ENCODE results near the gene PML. TPM values are rescaled to one million over a fixed set of nuclear protein-coding genes. Genes with fewer than 3 reads are reported as not detected.

The PML gene
- total RNA-seq, 1 experiment from 2014 or later: 67.2 TPM

- ChIA-PET CTCF (interaction anchor here (0.6 kb wide), 1 partner anchor 315 kb away, joined by 3 read pairs; no protein-coding TSS in a partner anchor), POLR2A (ENCODE audit: unreplicated experiment) (interaction anchor here (0.7 kb wide), 1 partner anchor 11 kb away, joined by 12 read pairs; no protein-coding TSS in a partner anchor)
- 0 out of 2 replicates have a peak, but pooled peaks cover 5% of the 10 kb centered on the region for H3F3A ChIP-seq (ENCODE audit: insufficient read depth, low read depth)
- H3K27ac ChIP-seq: no peak overlapping the region
- H3K36me3 ChIP-seq (ENCODE audit: low read depth): peaks cover 9% of the 10 kb centered on the region; the same call in 1 of the 2 replicates
- no peaks in the 10 kb centered on the region for H3K9me3 ChIP-seq (ENCODE audit: insufficient read depth, low read depth)
- H4K20me1 ChIP-seq (ENCODE audit: insufficient read depth): no peaks in the 10 kb centered on the region
- TF ChIP-seq EZH2 (IDR thresholded peaks at IDR 0.05; ENCODE audit: low read depth): no peak
- H3K27me3 ChIP-seq (ENCODE audit: insufficient read depth, low read depth): no peaks in the 10 kb centered on the region
- peaks cover 8% of the 10 kb centered on the region; the same call in 1 of the 2 replicates for H3K4me1 ChIP-seq (replicated peaks; ENCODE audit: insufficient read depth)
- H3K4me2 ChIP-seq: no peak overlapping the region
- no peak for DNase-seq
- BruUV-seq (replicated peaks): no TSS peak
- no peaks in the 10 kb centered on the region for H3K9me2 ChIP-seq (ENCODE audit: insufficient read depth)
- no peak overlapping the region for H2AFZ ChIP-seq
- H3K4me3 ChIP-seq: no peak overlapping the region
- intact Hi-C loops (cut with micrococcal nuclease; ENCODE audit: unreplicated experiment): no loop called here
- H3K79me2 ChIP-seq (ENCODE audit: low read depth): peaks cover 10% of the 10 kb centered on the region; the same call in 1 of the 2 replicates
Observed at GRCh38 chr15:74006774-74007639, 12.5 kb downstream of the PML start.

- Histone ChIP-seq H2AFZ (no peak overlapping the region), H3K27me3 (ENCODE audit: insufficient read depth, low read depth) (no peaks in the 10 kb centered on the region), H3K9me3 (ENCODE audit: insufficient read depth, low read depth) (no peaks in the 10 kb centered on the region), H4K20me1 (ENCODE audit: insufficient read depth) (no peaks in the 10 kb centered on the region), H3K36me3 (ENCODE audit: low read depth) (peaks cover 9% of the 10 kb centered on the region; the same call in 1 of the 2 replicates), H3F3A (ENCODE audit: insufficient read depth, low read depth) (0 out of 2 replicates have a peak, but pooled peaks cover 5% of the 10 kb centered on the region), H3K27ac (no peak overlapping the region), H3K4me3 (no peak overlapping the region), H3K4me2 (no peak overlapping the region), H3K4me1 (replicated peaks; ENCODE audit: insufficient read depth) (peaks cover 8% of the 10 kb centered on the region; the same call in 1 of the 2 replicates), H3K9me2 (ENCODE audit: insufficient read depth) (no peaks in the 10 kb centered on the region), H3K79me2 (ENCODE audit: low read depth) (peaks cover 10% of the 10 kb centered on the region; the same call in 1 of the 2 replicates)
- DNase-seq: no peak
- POLR2A ChIA-PET (ENCODE audit: unreplicated experiment): no interaction called here
- BruUV-seq (replicated peaks): no TSS peak
- CTCF ChIA-PET: no interaction called here
- TF ChIP-seq CTCF (conservative IDR thresholded peaks at IDR 0.05): no peak
- no peak for TF ChIP-seq EZH2 (IDR thresholded peaks at IDR 0.05; ENCODE audit: low read depth)
- intact Hi-C loops (cut with micrococcal nuclease; ENCODE audit: unreplicated experiment): no loop called here
Observed at GRCh38 chr15:74007820-74008371, 13.4 kb downstream of the PML start.

GRCh38 chr15:74008901-74009300, 14.4 kb downstream of the PML start:
- Histone ChIP-seq H3K27ac (no peak overlapping the region), H3K36me3 (ENCODE audit: low read depth) (no peaks in the 10 kb centered on the region), H3K9me2 (ENCODE audit: insufficient read depth) (no peaks in the 10 kb centered on the region), H3K4me2 (no peak overlapping the region), H3F3A (ENCODE audit: insufficient read depth, low read depth) (0 out of 2 replicates have a peak, but pooled peaks cover 5% of the 10 kb centered on the region), H3K79me2 (ENCODE audit: low read depth) (0 out of 2 replicates have a peak, but pooled peaks cover 6% of the 10 kb centered on the region), H3K4me1 (replicated peaks; ENCODE audit: insufficient read depth) (peaks cover 8% of the 10 kb centered on the region; the same call in 1 of the 2 replicates), H2AFZ (no peak overlapping the region), H3K4me3 (no peak overlapping the region), H4K20me1 (ENCODE audit: insufficient read depth) (0 out of 2 replicates have a peak, but pooled peaks cover 9% of the 10 kb centered on the region), H3K9me3 (ENCODE audit: insufficient read depth, low read depth) (no peaks in the 10 kb centered on the region), H3K27me3 (ENCODE audit: insufficient read depth, low read depth) (no peaks in the 10 kb centered on the region)
- POLR2A ChIA-PET (ENCODE audit: unreplicated experiment): no interaction called here
- TF ChIP-seq EZH2 (IDR thresholded peaks at IDR 0.05; ENCODE audit: low read depth): no peak
- no peak for TF ChIP-seq CTCF (conservative IDR thresholded peaks at IDR 0.05)
- BruUV-seq (replicated peaks): no TSS peak
- CTCF ChIA-PET: no interaction called here
- intact Hi-C loops (cut with micrococcal nuclease; ENCODE audit: unreplicated experiment): no loop called here
- no peak for DNase-seq

Measured in PC-9 (cell line).